ENCODE data around the gene PPP1R3A.

PPP1R3A gene

GRCh38 chr7:113880559-113880958, 38.2 kb downstream of the PPP1R3A start:
- DNase-seq = no peak

GRCh38 chr7:113878394-113878992, 40.3 kb downstream of the PPP1R3A start:
- DNase-seq = no peak

DNA sequence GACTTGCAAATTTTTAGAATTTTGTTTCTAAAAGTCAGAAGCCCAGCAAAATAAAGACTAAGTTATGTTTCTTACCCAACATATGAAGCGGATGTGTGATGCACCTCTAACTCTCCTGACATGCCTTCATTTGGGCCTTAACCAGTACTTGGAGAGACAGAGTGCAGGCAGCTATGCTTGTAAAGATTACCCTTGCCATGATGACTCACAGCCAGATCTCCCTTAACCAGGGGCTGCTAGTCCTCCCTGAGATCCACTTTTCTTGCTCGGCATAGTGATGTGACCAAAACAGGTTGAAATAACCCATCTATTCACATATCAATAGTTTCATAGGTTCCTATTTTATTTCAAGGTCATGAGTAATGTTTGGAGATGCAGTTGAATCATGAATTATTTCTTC, 43.6 kb downstream of the PPP1R3A start:
- DNase-seq = no peak

- DNase-seq = no peak
These were observed 45.2 kb downstream of the PPP1R3A start for GRCh38 chr7:113873554-113874151.

DNA sequence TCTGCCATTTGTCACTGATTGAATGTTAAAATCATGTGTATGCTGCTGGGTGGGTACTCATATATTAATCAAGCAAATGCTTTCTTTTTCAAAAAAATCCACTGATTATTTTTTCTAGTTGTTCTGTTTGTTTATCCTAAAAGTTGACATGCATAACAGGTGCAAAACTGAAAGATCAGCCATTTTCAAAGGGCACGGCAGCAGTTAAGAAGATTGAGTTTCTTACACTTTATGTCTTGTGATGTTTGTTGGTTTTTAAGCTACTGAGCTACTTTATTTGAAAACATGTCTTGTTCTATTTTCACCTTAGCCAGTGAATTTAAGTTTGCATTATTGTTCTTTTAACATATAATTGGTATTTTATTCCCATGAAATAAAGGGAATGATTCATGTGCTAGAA, 45.8 kb downstream of the PPP1R3A start:
- no peak for DNase-seq

DNA sequence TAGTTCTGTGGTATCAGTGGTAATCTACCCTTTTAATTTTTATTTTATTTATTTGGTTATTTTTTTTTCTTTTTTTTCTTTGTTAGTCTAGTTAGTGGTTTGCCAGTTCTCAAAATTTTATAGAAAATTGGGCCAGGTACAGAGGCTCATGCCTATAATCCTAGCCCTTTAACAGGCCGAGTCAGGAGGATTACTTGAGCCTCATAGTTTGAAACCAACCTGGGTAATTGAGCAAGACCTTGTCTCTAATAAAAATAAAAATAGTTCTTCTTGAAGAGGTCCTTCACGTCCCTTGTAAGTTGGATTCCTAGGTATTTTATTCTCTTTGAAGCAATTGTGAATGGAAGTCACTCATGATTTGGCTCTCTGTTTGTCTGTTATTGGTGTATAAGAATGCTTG, 51.5 kb downstream of the PPP1R3A start:
- DNase-seq = no peak

DNA sequence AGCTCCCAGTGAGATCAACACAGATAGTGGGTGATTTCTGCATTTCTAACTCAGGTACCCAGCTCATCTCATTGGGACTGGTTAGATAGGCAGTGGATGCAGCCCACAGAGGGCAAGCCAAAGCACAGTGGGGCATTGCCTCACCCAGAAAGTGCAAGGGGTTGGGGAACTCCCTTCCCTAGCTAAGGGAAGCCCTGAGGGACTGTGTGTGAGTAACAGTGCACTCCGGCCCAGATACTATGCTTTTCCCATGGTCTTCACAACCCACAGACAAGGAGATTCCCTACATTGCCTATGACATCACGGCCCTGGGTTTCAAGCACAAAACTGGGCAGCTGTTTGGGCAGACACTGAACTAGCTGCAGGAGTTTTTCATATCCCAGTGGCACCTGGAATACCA, 62.8 kb downstream of the PPP1R3A start:
- no peak for DNase-seq

- no peak for DNase-seq
These were observed 77.9 kb downstream of the PPP1R3A start for GRCh38 chr7:113840954-113841353.

GRCh38 chr7:113835367-113835766, 83.4 kb downstream of the PPP1R3A start:
- DNase-seq = no peak

GRCh38 chr7:113832196-113832745, 86.5 kb downstream of the PPP1R3A start:
- DNase-seq = no peak

- no peak for DNase-seq
These were observed 87.3 kb downstream of the PPP1R3A start for GRCh38 chr7:113831556-113831955.

DNA sequence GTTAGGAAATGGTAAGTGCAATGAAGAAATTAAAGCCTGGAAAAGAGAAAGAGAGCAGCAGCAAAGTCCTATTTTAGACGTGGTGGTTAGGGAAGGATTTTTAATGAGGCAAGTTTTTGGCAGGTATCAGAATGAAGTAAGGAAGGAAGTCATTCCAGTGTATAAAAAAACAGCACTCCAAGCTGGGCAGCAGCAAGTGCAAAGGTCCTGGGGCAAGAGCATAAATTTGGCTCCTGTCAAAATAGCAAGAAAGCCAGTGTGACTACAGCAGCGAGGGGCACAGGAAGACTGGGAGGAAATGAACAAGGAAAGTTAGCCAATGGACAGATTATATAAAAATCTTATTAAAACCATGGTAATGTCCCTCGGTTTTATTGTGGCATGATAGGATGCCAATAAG, 90.2 kb downstream of the PPP1R3A start:
- DNase-seq = no peak
